ENCODE measurements around the gene CAPNS1.

DNA sequence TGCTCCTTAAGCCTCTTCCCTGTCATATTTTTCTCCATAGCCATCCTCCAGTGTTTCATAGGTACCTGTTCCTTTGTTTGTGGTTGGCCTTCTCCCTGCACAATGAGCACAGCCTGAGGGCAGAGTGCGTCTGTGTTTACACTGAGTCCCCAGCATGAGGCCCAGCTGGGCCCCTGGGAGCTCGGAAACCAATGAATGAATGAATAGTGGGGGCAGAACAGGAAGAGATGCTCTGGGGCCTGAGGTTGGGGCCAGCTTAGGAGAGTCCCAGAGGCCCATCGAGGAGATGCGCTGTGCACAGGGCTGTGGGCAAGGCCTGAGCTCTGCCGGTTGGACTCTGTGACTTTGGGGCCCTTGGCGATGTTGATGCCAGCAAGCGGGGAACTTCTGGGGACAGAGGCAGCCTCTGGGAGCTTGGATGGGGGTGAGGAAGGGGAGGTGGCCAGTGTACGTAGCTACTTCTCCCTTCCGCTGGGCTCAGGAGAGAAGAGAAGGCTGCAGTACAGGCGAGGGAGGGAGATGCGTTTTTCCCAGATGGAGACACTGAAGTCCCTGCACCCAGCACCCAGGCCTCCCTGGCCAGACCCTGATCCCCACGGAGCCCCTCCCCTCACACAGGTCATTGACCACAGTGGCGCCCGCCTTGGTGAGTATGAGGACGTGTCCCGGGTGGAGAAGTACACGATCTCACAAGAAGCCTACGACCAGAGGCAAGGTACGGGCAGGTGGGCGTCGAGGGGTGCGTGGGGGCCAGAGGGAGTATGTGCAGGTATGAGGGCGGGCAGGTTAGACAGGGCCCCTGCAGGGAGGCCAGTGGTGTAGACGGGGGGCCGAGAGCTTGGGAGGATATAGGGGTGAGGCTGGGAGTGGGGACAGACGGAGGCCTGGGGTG is 19.5 kb upstream of the CAPNS1 start:
- no peak for TF ChIP-seq ZNF565 (CRISPR knock-in tag; conservative IDR thresholded peaks at IDR 0.05; ENCODE audit: low read depth)
- TF ChIP-seq, protein P1, sequence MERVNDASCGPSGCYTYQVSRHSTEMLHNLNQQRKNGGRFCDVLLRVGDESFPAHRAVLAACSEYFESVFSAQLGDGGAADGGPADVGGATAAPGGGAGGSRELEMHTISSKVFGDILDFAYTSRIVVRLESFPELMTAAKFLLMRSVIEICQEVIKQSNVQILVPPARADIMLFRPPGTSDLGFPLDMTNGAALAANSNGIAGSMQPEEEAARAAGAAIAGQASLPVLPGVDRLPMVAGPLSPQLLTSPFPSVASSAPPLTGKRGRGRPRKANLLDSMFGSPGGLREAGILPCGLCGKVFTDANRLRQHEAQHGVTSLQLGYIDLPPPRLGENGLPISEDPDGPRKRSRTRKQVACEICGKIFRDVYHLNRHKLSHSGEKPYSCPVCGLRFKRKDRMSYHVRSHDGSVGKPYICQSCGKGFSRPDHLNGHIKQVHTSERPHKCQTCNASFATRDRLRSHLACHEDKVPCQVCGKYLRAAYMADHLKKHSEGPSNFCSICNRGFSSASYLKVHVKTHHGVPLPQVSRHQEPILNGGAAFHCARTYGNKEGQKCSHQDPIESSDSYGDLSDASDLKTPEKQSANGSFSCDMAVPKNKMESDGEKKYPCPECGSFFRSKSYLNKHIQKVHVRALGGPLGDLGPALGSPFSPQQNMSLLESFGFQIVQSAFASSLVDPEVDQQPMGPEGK (CRISPR knock-in tag; IDR thresholded peaks at IDR 0.05; ENCODE audit: borderline replicate concordance) = no peak
- no peak for TF ChIP-seq ARNTL (CRISPR knock-in tag; IDR thresholded peaks at IDR 0.05; ENCODE audit: borderline replicate concordance, low read depth)
- no peak for TF ChIP-seq ZFP30 (CRISPR knock-in tag; IDR thresholded peaks at IDR 0.05)
- TF ChIP-seq, protein P2, sequence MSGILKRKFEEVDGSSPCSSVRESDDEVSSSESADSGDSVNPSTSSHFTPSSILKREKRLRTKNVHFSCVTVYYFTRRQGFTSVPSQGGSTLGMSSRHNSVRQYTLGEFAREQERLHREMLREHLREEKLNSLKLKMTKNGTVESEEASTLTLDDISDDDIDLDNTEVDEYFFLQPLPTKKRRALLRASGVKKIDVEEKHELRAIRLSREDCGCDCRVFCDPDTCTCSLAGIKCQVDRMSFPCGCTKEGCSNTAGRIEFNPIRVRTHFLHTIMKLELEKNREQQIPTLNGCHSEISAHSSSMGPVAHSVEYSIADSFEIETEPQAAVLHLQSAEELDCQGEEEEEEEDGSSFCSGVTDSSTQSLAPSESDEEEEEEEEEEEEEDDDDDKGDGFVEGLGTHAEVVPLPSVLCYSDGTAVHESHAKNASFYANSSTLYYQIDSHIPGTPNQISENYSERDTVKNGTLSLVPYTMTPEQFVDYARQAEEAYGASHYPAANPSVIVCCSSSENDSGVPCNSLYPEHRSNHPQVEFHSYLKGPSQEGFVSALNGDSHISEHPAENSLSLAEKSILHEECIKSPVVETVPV (CRISPR knock-in tag; IDR thresholded peaks at IDR 0.05) = no peak
- no peak for TF ChIP-seq BACH2 (CRISPR knock-in tag; IDR thresholded peaks at IDR 0.05; ENCODE audit: borderline replicate concordance)
- TF ChIP-seq OSR1 (CRISPR knock-in tag; IDR thresholded peaks at IDR 0.05) = no peak
- no peak for TF ChIP-seq RARB (CRISPR knock-in tag; IDR thresholded peaks at IDR 0.05)

Measured in SK-N-SH treated with all-trans-retinoic acid at 6 μM for 48 hours (cell line).